HG03139 (cell line): ENCODE measurements around the gene VNN1.
A peak's percentile ranks its signal among the peaks of the same experiment; 100 is the strongest.

ENCODE experiments used
- ATAC-seq: cut with Tn5 transposase; IDR thresholded peaks from one replicate; pipeline ENCODE4 v1.9.1; 2021; ENCODE audit not compliant: unreplicated experiment

Gene VNN1

DNA sequence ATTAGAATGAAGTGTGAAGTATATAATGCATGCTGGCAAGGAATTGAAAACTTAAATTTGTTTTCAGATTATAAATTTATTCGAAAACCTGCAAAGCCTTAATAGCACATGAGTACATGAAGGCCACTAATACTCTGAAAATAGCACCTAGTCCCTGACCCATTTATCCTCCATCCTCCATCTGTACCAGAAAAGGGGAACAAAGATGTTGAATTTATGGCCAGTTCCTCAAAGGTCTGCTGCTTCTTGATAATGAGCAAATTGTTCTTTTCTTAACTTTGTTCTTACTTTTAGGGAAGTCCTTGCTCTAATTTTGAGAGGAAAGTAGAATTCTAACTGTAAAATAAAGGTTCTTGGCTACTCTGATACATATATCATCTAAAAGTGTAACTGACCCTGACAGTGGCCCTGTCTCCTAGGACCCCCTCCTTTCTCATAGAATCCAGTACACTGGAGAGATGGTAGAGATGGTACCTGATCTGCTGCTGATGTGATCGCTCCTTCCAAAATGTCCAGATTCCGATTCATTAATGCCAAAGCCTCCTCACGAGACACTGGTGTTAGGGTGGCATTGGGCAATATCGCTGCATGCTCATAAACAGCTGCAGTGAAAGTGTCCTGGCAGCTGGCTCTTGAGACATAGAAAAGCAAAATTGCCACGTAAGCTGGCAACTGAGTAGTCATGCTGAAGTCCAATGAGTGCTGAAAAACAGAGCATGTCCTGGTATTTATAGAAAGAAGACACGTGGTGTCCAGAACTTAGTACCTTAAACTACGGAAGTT is at the start of gene VNN1:
VNN1 (minus strand) TSS at position 704 of the 783 bp plus-strand sequence; CDS start at position 684, 20 bp downstream.
- ATAC-seq = peak; percentile 72

- peak; percentile 93 for ATAC-seq
Observed at GRCh38 chr6:132763269-132763668, 49.4 kb upstream of the VNN1 start.

GRCh38 chr6:132760256-132760655 is 46.4 kb upstream of the VNN1 start:
- ATAC-seq = no peak

DNA sequence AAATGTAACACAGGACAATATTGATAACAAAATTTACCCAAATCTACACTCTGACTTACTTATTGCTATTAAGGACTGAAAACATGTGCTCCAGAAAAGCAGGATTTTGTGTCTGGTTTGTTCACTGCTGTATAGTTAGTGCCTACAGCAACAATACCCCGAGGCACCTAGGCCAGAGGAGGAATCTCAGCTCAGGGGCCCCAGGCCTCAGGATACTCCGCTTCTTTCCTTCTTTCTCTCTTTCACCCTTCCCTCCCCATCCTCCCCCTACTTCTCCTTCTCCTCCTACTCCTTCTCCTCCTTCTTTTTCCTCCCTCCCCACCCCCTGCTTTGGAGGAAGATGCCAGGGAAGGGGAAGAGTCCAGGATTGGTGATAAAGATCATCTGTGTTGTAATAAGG is 44.8 kb upstream of the VNN1 start:
- no peak for ATAC-seq

DNA sequence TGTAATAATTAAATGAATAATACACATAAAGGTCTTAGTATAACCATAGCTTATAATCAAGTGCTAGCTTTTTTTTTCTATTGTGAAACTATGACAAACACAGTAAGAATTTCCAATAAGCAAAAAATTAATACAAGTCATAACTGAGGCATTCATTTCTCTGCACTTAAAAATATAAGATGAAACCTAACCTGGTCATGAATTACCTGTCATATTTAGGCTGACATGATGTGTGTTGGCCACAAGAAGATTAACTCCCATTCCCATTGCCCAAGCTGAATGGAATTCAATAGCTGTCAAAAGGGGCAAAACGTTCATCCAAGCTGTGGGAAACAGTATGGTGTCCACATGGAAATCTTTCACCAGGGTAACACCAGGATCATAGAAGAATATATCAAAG is 38.4 kb upstream of the VNN1 start:
- no peak for ATAC-seq

- ATAC-seq = no peak
Observed at GRCh38 chr6:132751828-132752227, 38.0 kb upstream of the VNN1 start.

GRCh38 chr6:132751306-132751705 is 37.5 kb upstream of the VNN1 start:
- peak; percentile 15 for ATAC-seq

DNA sequence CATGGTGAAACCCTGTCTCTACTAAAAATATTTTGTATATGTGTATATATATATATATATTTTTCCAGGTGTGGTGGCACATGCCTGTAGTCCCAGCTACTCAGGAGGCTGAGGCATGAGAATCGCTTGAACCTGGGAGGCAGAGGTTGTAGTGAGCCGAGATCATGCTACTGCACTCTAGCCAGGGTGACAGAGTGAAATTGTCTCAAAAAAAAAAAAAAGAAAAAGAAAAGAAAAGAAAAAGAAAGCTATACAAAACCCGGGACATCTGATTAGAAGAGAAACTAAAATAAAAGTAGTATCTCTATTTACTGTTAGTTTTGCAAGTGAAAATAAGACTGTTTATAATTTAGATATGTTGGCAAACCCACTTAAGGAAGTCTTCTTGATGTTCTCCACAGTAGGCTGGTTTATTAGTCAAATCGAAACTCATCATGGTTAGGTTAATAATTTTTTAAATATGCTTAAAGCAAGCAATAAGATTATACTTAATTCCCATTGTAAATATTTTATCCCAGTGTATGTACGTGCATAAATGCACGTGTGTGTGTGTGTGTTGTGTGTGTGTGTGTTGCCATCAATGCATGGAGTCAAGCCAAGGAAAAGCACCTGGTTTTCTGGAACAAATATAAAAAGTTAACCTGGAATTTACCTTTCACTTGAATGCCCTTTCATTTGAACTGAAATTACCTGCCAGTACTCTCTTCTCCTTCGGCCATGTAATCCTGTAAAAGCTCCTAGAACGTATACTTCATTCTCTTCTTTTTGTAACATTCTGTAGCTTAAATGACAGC is 36.8 kb upstream of the VNN1 start:
- ATAC-seq = peak; percentile 87

DNA sequence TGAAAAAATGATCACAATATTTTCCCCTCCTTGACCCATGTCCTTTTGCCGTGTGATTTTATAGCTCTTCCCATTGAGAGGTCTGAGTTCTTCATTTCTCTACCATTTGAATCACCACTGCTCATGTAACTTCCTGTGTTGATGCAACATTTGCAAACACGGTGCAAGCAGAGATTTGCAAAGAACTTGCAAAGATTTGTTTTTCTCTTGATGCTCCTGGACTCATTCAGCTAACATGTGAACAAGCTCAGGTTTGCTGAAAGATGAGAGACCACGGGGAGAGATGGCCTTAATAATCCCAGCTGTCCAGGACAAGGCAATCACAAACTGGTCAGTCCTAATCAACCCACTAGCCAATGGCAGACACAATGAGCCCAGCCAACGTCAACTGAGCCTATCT is 35.3 kb upstream of the VNN1 start:
- no peak for ATAC-seq

DNA sequence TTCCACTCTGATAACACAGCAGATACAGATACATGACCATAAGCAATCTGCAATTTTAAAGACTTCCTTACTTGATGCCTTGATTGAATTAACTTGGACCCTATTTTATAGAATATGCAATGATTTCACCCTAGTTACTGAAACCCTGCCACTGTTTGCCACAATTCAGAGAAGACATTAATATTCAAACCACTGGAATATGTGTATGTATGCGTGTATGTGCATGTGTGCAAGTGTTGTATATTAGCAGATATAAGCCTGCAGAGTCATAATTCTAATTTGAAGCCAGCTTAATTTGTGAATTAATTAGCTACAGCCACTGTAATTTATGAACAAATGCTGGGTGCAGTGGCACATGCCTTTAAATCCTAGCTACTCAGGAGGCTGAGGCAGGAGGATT is 34.6 kb upstream of the VNN1 start:
- no peak for ATAC-seq

GRCh38 chr6:132746048-132746447 is 32.2 kb upstream of the VNN1 start:
- ATAC-seq = no peak

DNA sequence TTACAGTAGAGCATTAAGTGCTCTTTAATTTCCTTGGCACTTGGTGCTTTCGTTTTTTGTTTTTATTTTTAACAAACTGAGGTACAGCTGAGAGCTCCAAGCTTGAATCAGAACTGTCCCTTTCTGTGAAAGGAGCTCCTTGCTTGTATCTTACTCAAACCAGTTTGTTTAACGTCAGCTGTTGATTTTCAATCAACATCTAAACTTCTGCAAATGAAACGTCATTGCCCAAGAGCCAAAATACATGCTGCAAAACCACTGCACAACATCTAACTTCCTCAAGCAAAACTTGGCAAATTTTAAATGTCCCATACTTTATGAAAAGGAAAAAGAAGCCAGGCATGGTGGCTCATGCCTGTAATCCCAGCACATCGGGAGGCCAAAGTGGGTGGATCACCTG is 28.6 kb upstream of the VNN1 start:
- no peak for ATAC-seq

DNA sequence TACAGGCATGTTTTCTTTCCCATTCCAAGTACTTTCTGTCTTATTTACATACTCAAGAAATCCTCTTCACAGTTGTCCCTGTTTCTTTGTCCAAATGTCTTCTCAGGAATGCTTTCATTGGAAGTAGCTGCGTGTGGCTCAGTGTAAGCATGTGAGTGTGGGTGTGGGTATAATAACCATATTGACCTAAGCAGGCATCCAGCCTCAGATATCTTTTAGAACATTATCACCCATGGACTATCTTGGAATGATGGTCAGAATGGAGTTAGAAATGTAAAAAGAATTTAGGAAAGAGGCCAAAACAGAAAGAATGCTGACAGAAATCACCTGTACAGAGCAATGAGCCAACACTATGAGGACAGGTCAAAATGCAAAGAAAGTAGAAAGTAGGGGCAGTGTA is 27.4 kb upstream of the VNN1 start:
- no peak for ATAC-seq

- ATAC-seq = no peak
Observed at GRCh38 chr6:132736239-132736638, 22.4 kb upstream of the VNN1 start.

GRCh38 chr6:132734694-132735236 is 20.9 kb upstream of the VNN1 start:
- ATAC-seq = no peak

GRCh38 chr6:132733814-132734213 is 20.0 kb upstream of the VNN1 start:
- no peak for ATAC-seq

- no peak for ATAC-seq
Observed at GRCh38 chr6:132733283-132733682, 19.4 kb upstream of the VNN1 start.

GRCh38 chr6:132731086-132731485 is 17.2 kb upstream of the VNN1 start:
- ATAC-seq = no peak

DNA sequence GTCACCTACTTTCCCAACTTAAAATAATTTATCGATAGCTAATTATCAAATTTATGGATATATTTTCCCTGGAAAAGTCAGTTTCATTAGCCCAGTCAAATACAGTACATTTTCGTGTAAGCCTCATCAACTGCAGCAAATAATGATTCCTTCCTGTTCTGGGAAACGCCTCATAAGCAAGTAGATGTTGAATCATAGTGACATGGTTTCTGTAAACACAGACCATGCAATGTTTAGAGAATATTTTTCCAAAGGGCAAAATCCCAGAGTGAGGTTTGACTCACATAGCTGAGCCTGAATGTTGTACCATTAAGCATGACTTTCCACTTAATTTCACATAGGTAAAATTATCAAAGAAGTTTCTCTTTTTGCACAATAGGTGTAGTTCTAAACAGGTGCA is 16.7 kb upstream of the VNN1 start:
- no peak for ATAC-seq

DNA sequence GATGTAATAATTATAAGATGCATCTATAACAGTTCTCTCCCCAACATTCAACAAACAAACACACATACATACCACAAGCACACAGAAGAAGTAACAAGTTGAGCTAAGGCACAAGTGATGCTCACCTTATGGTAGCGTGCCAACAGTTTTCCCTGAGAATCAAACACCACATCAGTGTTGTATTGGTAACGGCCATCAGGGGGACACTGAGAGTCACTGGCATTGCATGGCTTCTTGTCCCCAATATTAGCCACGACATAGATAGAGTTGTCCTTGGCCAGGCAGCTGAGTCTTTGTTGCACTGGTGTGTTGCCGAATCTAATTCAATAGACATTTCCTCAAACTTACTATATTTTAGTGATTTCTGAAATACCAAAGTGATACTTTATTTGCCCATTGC is 14.8 kb upstream of the VNN1 start:
- no peak for ATAC-seq

DNA sequence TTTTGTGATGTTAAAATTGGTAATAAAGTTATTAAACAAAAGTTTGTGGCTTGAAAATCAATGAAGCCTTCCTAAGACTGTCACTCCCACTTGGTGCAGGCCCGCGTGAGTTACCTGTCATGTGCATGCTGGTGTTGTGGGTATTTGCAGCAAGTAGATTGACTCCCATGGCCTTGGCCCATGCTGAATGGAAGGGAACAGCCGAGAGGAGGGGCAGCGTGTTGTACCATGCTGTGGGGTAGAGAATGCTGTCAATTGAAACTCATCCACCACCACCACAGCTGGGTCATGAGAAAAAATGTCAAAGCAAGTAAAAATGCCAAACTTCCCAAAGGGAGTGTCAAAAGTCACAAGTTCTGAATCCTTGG is 12.7 kb upstream of the VNN1 start:
- ATAC-seq = no peak

DNA sequence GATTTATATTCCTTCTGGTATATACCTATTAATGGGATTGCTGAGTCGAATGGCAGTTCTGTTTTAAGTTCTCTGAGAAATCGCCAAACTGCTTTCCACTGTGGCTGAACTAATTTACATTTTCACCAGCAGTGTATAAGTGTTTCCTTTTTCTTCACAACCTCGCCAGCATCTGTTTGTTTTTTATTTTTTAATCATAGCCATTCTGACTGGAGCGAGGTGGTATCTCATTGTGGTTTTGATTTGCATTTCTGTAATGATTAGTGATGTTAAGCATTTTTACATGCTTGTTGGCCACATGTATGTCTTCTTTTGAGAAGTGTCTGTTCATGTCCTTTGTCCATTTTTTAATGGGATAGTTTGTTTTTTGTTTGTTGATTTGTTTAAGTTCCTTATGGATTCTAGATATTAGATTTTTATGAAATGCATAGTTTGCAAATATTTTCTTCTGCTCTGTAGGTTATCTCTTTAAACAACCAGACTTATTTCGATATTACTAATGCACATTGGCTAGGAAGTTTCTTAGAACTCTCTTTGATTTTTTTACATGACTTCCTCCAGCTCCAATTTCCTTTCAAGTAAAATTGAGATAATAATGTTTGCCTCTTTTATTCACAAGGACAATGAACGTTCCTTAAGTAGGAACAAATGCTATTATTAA is 12.2 kb upstream of the VNN1 start:
- peak; percentile 78 for ATAC-seq
